Body of pancreas (tissue), 4 donors: ENCODE results near the gene VSIG2.

Experiments
- POLR2A ChIP-seq, 3 donors: fragments of 450-650 bp; IDR thresholded peaks; one replicate each; pipeline ENCODE4 v1.6.1; 2016; ENCODE audit warnings: antibody characterized with exemption in 3 of 3, mild to moderate bottlenecking in 2 of 3
- TF ChIP-seq, protein P1 (sequence below), 7 experiments: fragments of 450-650 bp in 4 of 7; fragments of 200-600 bp in 3 of 7; sonication (generic) in 3 of 7; IDR thresholded peaks; one replicate each; pipeline ENCODE4 v1.5.1; 2016 to 2019; ENCODE audit warnings: antibody characterized with exemption in 7 of 7

GRCh38 chr11:124719534-124719933 is 32.5 kb downstream of the VSIG2 start:
- TF ChIP-seq, protein P1, sequence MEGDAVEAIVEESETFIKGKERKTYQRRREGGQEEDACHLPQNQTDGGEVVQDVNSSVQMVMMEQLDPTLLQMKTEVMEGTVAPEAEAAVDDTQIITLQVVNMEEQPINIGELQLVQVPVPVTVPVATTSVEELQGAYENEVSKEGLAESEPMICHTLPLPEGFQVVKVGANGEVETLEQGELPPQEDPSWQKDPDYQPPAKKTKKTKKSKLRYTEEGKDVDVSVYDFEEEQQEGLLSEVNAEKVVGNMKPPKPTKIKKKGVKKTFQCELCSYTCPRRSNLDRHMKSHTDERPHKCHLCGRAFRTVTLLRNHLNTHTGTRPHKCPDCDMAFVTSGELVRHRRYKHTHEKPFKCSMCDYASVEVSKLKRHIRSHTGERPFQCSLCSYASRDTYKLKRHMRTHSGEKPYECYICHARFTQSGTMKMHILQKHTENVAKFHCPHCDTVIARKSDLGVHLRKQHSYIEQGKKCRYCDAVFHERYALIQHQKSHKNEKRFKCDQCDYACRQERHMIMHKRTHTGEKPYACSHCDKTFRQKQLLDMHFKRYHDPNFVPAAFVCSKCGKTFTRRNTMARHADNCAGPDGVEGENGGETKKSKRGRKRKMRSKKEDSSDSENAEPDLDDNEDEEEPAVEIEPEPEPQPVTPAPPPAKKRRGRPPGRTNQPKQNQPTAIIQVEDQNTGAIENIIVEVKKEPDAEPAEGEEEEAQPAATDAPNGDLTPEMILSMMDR (IDR thresholded peaks at IDR 0.05) = no peak
- TF ChIP-seq POLR2A (IDR thresholded peaks at IDR 0.05) = no peak
